ENCODE results near the gene RSPH10B2. TPM values are rescaled to one million over a fixed set of nuclear protein-coding genes. Genes with fewer than 3 reads are reported as not detected.

The RSPH10B2 gene
- total and polyA plus RNA-seq, 9 of the 15 experiments (the other 6 are each of a cell fraction or from before 2014, with no cell fraction given): 0.04 to 0.11 (median 0.08) TPM; not detected in 5

DNA sequence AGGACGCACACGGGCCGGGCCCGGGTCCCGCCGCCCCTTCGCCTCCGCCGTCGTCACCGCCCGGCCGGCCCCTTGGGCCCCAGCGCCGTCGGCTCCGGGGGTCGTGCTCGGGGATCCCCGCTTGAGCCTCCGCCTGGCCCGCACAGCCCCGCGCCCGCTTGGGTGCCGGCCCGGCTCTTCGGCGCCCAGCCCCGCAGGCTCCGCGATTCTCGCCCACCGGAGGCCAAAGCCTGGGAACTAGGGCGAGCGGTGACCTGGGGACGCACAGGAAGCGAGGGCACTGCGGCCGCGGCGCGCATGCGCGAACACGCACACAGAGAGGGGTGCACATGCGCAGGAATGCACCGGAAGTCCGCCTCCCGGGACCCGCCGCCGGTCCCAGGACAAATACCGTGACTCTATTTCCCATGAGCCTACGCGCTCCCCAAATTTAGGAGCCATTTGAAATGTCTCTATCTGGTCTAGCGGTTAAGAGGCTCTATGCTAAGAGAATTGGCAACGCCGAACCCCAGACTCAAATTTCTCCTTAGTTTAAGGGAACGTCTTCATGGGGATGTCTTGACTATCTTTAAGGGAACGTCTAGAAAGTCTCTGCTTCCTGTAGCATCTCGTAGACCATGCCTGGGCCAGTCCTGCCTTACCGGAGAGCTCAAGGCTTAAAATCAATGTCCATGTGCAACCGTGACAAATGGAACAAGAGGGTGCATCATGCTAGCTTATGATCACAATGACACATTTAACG, 47.1 kb upstream of the RSPH10B2 start, which contains the start of gene ZNF12 (continued):
- TF ChIP-seq ATF1 (CRISPR knock-in tag; IDR thresholded peaks at IDR 0.05) (no peak), ATF1 (tag; IDR thresholded peaks at IDR 0.05) (peak; percentile 39; the same call in 1 of the 2 replicates), ZNF76 (CRISPR knock-in tag; IDR thresholded peaks at IDR 0.05; ENCODE audit: borderline replicate concordance) (no peak), ZNF140 (CRISPR knock-in tag; IDR thresholded peaks at IDR 0.05) (no peak), TBP (optimal IDR thresholded peaks at IDR 0.05; ENCODE audit: low read depth, low read length) (peak; percentile 20), CHD4 (IDR thresholded peaks at IDR 0.05; ENCODE audit: insufficient read depth, insufficient replicate concordance, low read depth, low read length, poor library complexity, severe bottlenecking) (no peak), MCM5 (IDR thresholded peaks at IDR 0.05; ENCODE audit: low read depth) (no peak), SP1 (CRISPR knock-in tag; IDR thresholded peaks at IDR 0.05) (no peak), BHLHE40 (IDR thresholded peaks at IDR 0.05; ENCODE audit: low read length) (0 out of 2 replicates have a peak, but pooled peaks have one; percentile 23), CREM (IDR thresholded peaks at IDR 0.05; ENCODE audit: low read depth) (peak; percentile 70), RBBP5 (IDR thresholded peaks at IDR 0.05; ENCODE audit: borderline replicate concordance, insufficient read depth, low read length, poor library complexity, severe bottlenecking) (peak; percentile 70), PRMT5 (CRISPR knock-in tag; IDR thresholded peaks at IDR 0.05) (no peak), ZNF780A (CRISPR knock-in tag; IDR thresholded peaks at IDR 0.05) (no peak)
- TF ChIP-seq, protein P1, sequence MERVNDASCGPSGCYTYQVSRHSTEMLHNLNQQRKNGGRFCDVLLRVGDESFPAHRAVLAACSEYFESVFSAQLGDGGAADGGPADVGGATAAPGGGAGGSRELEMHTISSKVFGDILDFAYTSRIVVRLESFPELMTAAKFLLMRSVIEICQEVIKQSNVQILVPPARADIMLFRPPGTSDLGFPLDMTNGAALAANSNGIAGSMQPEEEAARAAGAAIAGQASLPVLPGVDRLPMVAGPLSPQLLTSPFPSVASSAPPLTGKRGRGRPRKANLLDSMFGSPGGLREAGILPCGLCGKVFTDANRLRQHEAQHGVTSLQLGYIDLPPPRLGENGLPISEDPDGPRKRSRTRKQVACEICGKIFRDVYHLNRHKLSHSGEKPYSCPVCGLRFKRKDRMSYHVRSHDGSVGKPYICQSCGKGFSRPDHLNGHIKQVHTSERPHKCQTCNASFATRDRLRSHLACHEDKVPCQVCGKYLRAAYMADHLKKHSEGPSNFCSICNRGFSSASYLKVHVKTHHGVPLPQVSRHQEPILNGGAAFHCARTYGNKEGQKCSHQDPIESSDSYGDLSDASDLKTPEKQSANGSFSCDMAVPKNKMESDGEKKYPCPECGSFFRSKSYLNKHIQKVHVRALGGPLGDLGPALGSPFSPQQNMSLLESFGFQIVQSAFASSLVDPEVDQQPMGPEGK (CRISPR knock-in tag; IDR thresholded peaks at IDR 0.05; ENCODE audit: borderline replicate concordance): no peak
- TF ChIP-seq, protein P2, sequence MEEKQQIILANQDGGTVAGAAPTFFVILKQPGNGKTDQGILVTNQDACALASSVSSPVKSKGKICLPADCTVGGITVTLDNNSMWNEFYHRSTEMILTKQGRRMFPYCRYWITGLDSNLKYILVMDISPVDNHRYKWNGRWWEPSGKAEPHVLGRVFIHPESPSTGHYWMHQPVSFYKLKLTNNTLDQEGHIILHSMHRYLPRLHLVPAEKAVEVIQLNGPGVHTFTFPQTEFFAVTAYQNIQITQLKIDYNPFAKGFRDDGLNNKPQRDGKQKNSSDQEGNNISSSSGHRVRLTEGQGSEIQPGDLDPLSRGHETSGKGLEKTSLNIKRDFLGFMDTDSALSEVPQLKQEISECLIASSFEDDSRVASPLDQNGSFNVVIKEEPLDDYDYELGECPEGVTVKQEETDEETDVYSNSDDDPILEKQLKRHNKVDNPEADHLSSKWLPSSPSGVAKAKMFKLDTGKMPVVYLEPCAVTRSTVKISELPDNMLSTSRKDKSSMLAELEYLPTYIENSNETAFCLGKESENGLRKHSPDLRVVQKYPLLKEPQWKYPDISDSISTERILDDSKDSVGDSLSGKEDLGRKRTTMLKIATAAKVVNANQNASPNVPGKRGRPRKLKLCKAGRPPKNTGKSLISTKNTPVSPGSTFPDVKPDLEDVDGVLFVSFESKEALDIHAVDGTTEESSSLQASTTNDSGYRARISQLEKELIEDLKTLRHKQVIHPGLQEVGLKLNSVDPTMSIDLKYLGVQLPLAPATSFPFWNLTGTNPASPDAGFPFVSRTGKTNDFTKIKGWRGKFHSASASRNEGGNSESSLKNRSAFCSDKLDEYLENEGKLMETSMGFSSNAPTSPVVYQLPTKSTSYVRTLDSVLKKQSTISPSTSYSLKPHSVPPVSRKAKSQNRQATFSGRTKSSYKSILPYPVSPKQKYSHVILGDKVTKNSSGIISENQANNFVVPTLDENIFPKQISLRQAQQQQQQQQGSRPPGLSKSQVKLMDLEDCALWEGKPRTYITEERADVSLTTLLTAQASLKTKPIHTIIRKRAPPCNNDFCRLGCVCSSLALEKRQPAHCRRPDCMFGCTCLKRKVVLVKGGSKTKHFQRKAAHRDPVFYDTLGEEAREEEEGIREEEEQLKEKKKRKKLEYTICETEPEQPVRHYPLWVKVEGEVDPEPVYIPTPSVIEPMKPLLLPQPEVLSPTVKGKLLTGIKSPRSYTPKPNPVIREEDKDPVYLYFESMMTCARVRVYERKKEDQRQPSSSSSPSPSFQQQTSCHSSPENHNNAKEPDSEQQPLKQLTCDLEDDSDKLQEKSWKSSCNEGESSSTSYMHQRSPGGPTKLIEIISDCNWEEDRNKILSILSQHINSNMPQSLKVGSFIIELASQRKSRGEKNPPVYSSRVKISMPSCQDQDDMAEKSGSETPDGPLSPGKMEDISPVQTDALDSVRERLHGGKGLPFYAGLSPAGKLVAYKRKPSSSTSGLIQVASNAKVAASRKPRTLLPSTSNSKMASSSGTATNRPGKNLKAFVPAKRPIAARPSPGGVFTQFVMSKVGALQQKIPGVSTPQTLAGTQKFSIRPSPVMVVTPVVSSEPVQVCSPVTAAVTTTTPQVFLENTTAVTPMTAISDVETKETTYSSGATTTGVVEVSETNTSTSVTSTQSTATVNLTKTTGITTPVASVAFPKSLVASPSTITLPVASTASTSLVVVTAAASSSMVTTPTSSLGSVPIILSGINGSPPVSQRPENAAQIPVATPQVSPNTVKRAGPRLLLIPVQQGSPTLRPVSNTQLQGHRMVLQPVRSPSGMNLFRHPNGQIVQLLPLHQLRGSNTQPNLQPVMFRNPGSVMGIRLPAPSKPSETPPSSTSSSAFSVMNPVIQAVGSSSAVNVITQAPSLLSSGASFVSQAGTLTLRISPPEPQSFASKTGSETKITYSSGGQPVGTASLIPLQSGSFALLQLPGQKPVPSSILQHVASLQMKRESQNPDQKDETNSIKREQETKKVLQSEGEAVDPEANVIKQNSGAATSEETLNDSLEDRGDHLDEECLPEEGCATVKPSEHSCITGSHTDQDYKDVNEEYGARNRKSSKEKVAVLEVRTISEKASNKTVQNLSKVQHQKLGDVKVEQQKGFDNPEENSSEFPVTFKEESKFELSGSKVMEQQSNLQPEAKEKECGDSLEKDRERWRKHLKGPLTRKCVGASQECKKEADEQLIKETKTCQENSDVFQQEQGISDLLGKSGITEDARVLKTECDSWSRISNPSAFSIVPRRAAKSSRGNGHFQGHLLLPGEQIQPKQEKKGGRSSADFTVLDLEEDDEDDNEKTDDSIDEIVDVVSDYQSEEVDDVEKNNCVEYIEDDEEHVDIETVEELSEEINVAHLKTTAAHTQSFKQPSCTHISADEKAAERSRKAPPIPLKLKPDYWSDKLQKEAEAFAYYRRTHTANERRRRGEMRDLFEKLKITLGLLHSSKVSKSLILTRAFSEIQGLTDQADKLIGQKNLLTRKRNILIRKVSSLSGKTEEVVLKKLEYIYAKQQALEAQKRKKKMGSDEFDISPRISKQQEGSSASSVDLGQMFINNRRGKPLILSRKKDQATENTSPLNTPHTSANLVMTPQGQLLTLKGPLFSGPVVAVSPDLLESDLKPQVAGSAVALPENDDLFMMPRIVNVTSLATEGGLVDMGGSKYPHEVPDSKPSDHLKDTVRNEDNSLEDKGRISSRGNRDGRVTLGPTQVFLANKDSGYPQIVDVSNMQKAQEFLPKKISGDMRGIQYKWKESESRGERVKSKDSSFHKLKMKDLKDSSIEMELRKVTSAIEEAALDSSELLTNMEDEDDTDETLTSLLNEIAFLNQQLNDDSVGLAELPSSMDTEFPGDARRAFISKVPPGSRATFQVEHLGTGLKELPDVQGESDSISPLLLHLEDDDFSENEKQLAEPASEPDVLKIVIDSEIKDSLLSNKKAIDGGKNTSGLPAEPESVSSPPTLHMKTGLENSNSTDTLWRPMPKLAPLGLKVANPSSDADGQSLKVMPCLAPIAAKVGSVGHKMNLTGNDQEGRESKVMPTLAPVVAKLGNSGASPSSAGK (IDR thresholded peaks at IDR 0.05): peak; percentile 76
